Lower lobe of right lung (tissue), 2 donors: Measurements from ENCODE around the gene ZDHHC22. TPM values are rescaled to one million over a fixed set of nuclear protein-coding genes. Genes with fewer than 3 reads are reported as not detected.

Experiments
- ATAC-seq, 2 donors: fragments of 200-7000 bp; cut with Tn5 transposase; one replicate each; pipeline ENCODE4 v1.9.1; 2020 to 2022; ENCODE audit warnings: mild to moderate bottlenecking in 2 of 2, moderate library complexity in 2 of 2
- DNase-seq: peaks from one replicate; pipeline ENCODE4 v3.0.0-alpha.2; 2020
- H3K27ac ChIP-seq: fragments of 200-600 bp; one replicate; pipeline ENCODE4 v1.8.0; 2022
- H3K27me3 ChIP-seq: fragments of 200-600 bp; one replicate; pipeline ENCODE4 v1.8.0; 2022; ENCODE audit warnings: low read depth
- H3K36me3 ChIP-seq: fragments of 200-600 bp; one replicate; pipeline ENCODE4 v1.8.0; 2022; ENCODE audit warnings: mild to moderate bottlenecking
- H3K4me1 ChIP-seq: fragments of 200-600 bp; one replicate; pipeline ENCODE4 v1.8.0; 2022
- H3K4me3 ChIP-seq: fragments of 200-600 bp; one replicate; pipeline ENCODE4 v1.8.0; 2022; ENCODE audit warnings: mild to moderate bottlenecking
- H3K9me3 ChIP-seq: fragments of 200-600 bp; one replicate; pipeline ENCODE4 v1.8.0; 2022
- intact Hi-C: fragments of 100-400 bp; cut with DNase I; formaldehyde crosslinking; loops from one replicate; pipeline ENCODE4 v1.11.0; 2022
- total RNA-seq: library from RNA; stranded (reverse); fragmentation: NEBNext Ultra II Directional; extraction: Animal tissue kit (Norgen Biotek cat#: 25700); gene quantifications from one replicate; pipeline ENCODE4 v1.2.1, GENCODE V29; 2021
- TF ChIP-seq, protein P1 (sequence below): fragments of 200-600 bp; IDR thresholded peaks from one replicate; pipeline ENCODE4 v1.8.0; 2022; ENCODE audit warnings: antibody characterized with exemption, mild to moderate bottlenecking
- donor health status: DM: no; HTN: yes; CAD: no; lungs with severe emphysema.

The ZDHHC22 gene
- total RNA-seq, 1 donor from 2014 or later = not detected

DNA sequence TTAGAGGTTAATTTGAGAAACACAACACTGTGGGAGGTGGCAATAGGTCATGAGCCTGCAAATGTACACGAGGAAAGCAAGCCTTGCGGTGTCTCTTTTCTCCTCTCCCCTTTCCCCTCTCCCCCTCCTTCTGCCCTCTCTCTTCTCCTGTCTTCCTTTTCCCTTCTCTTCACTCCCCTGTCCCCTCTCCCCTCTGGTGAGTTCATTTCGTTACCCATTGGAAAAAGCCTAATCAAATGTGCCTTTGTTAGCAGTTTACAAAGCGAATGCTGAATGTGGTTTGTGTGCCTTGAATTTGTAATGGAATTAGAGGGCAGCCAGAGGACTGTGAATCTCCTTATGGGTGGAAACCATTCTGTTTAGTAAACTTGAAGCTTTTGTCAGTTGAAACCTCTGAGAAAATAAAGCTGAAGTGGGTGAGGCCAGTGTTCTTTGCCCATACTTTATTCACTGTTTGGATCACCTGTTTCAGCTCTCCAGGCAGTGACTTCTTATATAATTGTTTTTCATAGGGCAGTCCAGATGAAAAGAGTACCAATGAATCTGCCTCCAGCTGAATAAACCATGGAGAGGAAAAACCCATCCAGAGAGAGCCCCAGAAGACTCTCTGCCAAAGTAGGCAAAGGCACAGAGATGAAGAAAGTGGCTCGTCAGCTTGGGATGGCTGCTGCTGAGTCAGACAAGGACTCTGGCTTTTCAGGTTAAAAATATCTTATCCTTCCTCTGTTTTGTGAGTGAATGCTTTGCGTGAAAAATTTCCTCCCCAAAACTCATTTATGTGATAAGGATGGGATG is 36.2 kb downstream of the ZDHHC22 start:
- intact Hi-C loops = no loop called here
- ATAC-seq = no peak

GRCh38 chr14:77104393-77104792 is 37.2 kb downstream of the ZDHHC22 start:
- H3K27ac ChIP-seq = no peak overlapping the region
- H3K9me3 ChIP-seq = no peaks in the 10 kb centered on the region
- no peak for ATAC-seq
- H3K27me3 ChIP-seq = no peaks in the 10 kb centered on the region
- H3K36me3 ChIP-seq = peaks cover 36% of the 10 kb centered on the region
- DNase-seq = no peak
- intact Hi-C loops = no loop called here
- TF ChIP-seq, protein P1, sequence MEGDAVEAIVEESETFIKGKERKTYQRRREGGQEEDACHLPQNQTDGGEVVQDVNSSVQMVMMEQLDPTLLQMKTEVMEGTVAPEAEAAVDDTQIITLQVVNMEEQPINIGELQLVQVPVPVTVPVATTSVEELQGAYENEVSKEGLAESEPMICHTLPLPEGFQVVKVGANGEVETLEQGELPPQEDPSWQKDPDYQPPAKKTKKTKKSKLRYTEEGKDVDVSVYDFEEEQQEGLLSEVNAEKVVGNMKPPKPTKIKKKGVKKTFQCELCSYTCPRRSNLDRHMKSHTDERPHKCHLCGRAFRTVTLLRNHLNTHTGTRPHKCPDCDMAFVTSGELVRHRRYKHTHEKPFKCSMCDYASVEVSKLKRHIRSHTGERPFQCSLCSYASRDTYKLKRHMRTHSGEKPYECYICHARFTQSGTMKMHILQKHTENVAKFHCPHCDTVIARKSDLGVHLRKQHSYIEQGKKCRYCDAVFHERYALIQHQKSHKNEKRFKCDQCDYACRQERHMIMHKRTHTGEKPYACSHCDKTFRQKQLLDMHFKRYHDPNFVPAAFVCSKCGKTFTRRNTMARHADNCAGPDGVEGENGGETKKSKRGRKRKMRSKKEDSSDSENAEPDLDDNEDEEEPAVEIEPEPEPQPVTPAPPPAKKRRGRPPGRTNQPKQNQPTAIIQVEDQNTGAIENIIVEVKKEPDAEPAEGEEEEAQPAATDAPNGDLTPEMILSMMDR = no peak
- peaks cover 30% of the 10 kb centered on the region for H3K4me1 ChIP-seq
- H3K4me3 ChIP-seq = no peak overlapping the region

More for the DNA sequence above, 36.2 kb downstream of the ZDHHC22 start:
- H3K9me3 ChIP-seq = no peaks in the 10 kb centered on the region
- peaks cover 45% of the 10 kb centered on the region for H3K36me3 ChIP-seq
- H3K4me1 ChIP-seq = peaks cover 29% of the 10 kb centered on the region
- no peak overlapping the region for H3K27ac ChIP-seq
- TF ChIP-seq, protein P1 = no peak
- no peak overlapping the region for H3K4me3 ChIP-seq
- no peak for DNase-seq
- no peaks in the 10 kb centered on the region for H3K27me3 ChIP-seq

GRCh38 chr14:77103951-77104350 is 37.6 kb downstream of the ZDHHC22 start:
- H3K36me3 ChIP-seq = peaks cover 31% of the 10 kb centered on the region
- no peaks in the 10 kb centered on the region for H3K27me3 ChIP-seq
- H3K9me3 ChIP-seq = no peaks in the 10 kb centered on the region
- DNase-seq (no peak), ATAC-seq (no peak)
- intact Hi-C loops = no loop called here
- H3K4me3 ChIP-seq = no peak overlapping the region
- peaks cover 35% of the 10 kb centered on the region for H3K4me1 ChIP-seq
- TF ChIP-seq, protein P1 = no peak
- no peak overlapping the region for H3K27ac ChIP-seq

DNA sequence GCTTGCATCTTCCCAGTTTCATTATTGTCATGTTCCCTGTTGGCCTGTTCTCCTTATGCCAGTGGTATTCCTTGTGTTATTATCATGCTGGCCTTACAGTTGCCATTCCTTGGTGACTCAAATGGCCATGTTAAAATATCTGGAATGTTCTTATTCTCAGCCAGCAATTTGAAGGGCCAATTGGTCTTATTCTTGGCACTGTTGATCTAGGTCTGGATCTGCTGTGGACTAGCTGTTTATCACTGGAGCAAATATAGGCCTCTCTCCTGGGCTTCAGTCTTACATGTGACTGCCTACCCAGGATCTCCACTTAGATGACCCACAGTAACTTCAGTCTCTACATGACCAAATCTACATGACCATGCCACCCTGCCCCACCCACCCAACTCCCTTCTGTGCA is 38.1 kb downstream of the ZDHHC22 start:
- H3K27ac ChIP-seq = no peak overlapping the region
- TF ChIP-seq, protein P1 = no peak
- H3K4me3 ChIP-seq = no peak overlapping the region
- ATAC-seq (no peak), DNase-seq (no peak)
- intact Hi-C loops = no loop called here
- peaks cover 27% of the 10 kb centered on the region for H3K36me3 ChIP-seq
- peaks cover 38% of the 10 kb centered on the region for H3K4me1 ChIP-seq
- H3K27me3 ChIP-seq = no peaks in the 10 kb centered on the region
- H3K9me3 ChIP-seq = no peaks in the 10 kb centered on the region

- ATAC-seq (no peak), DNase-seq (no peak)
- H3K4me3 ChIP-seq = no peak overlapping the region
- peaks cover 40% of the 10 kb centered on the region for H3K4me1 ChIP-seq
- no peaks in the 10 kb centered on the region for H3K27me3 ChIP-seq
- H3K36me3 ChIP-seq = peaks cover 17% of the 10 kb centered on the region
- intact Hi-C loops = no loop called here
- no peaks in the 10 kb centered on the region for H3K9me3 ChIP-seq
- H3K27ac ChIP-seq = no peak overlapping the region
- TF ChIP-seq, protein P1 = no peak
Observed at GRCh38 chr14:77102154-77102553, 39.4 kb downstream of the ZDHHC22 start.
